Superior temporal gyrus (tissue), 1 donor: ENCODE results near the gene LHFPL5.

ENCODE experiments used
- DNase-seq: peaks from one replicate; pipeline ENCODE4 v3.0.0-alpha.2; 2016; ENCODE audit errors: extremely low spot score

LHFPL5 gene

GRCh38 chr6:35856250-35856649, 51.1 kb downstream of the LHFPL5 start:
- no peak for DNase-seq

DNA sequence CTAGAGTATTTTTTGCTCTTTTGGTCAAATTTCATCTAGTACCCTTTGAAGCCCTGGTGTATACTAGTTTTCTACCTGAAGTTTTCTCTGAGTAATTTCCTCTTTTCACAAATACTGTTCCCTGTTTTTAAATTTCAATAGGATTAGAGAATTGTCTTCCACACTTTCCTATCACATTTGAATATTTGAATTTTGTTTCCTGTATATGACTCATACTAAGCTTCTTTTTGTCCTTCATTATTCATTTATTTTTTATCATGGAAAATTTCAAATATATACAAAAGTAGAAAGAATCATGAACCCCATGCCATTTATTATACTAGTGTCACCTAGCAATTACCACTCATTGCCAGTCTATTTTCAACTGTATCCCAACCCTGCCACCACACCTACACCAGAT, 52.7 kb downstream of the LHFPL5 start:
- no peak for DNase-seq

DNA sequence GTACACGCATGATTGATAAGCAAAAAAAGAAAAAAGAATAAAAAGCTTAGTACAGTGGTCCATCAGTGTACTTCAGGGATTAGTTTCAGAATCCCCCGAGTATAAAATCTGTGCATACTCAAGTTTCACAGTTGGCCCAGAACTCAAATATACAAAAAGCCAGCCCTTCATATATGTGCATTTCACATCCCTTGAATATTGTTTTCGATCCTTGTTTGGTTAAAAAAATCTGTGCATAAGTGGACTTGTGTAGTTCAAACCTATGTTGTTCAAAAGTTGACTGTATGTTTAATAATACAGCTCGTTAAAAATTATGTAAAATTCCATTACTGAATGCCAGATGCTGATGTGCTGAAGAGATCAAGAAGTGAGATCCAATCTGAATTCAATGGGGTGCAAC, 54.2 kb downstream of the LHFPL5 start:
- DNase-seq: no peak
